SK-N-SH (cell line): ENCODE data around the gene RNF151. TPM values are rescaled to one million over a fixed set of nuclear protein-coding genes. Genes with fewer than 3 reads are reported as not detected.
A peak's percentile ranks its signal among the peaks of the same experiment; 100 is the strongest.

Experiments used
- CTCF ChIA-PET: fragments of 300-600, 350-600 bp; formaldehyde crosslinking; extraction: SDS; loops from one replicate; lab custom pipeline; 2021; lab: Yijun Ruan, JAX
- POLR2A ChIA-PET: fragments of 350-600 bp; sonication (Branson Sonifier 250); formaldehyde crosslinking; extraction: SDS; loops from one replicate; lab custom pipeline; 2020; ENCODE audit warnings: antibody characterized with exemption, inconsistent platforms; lab: Yijun Ruan, JAX
- DNase-seq: peaks from one replicate; pipeline ENCODE4 v3.0.0; 2012
- H2AFZ ChIP-seq: fragments of 200-600 bp; sonication (generic); 2 replicates; pipeline ENCODE4 v1.8.1; 2016; ENCODE audit warnings: antibody characterized with exemption, mild to moderate bottlenecking, low read depth
- H3F3A ChIP-seq: fragments of 200-600 bp; sonication (generic); replicated peaks from 2 replicates; pipeline ENCODE3; 2016; ENCODE audit warnings: antibody characterized with exemption, mild to moderate bottlenecking; ENCODE audit not compliant: insufficient read depth
- H3K27ac ChIP-seq, 2 experiments: fragments of 200-500 bp in 1 of 2; fragments of 200-600 bp in 1 of 2; sonication (Bioruptor generic) in 1 of 2; sonication (generic), shearing (Covaris generic) in 1 of 2; 2 replicates each; pipeline versions ENCODE4 v1.5.1 to v1.6.1; 2014 to 2016; ENCODE audit warnings: low read depth in 2 of 2, inconsistent platforms in 1 of 2, low read length in 1 of 2, mild to moderate bottlenecking in 1 of 2, mixed read lengths in 1 of 2
- H3K27me3 ChIP-seq: fragments of 200-600 bp; sonication (generic), shearing (Covaris generic); 2 replicates; pipeline ENCODE4 v1.6.1; 2016; ENCODE audit warnings: mixed run types; ENCODE audit not compliant: insufficient read depth
- H3K36me3 ChIP-seq, 2 experiments: fragments of 200-500 bp in 1 of 2; fragments of 200-600 bp in 1 of 2; sonication (Bioruptor generic) in 1 of 2; sonication (generic) in 1 of 2; replicated peaks in 1 of 2; 2 replicates each; pipeline versions ENCODE3 to v1.5.1; 2014 to 2016; ENCODE audit warnings: low read length in 1 of 2, mild to moderate bottlenecking in 1 of 2; ENCODE audit not compliant: insufficient read depth in 2 of 2, control insufficient read depth in 1 of 2
- H3K4me1 ChIP-seq, 2 experiments: fragments of 200-500 bp in 1 of 2; fragments of 200-600 bp in 1 of 2; sonication (Bioruptor generic) in 1 of 2; sonication (generic), shearing (Covaris generic) in 1 of 2; 2 replicates each; pipeline versions ENCODE4 v1.5.1 to v1.6.1; 2014 to 2016; ENCODE audit warnings: low read depth in 1 of 2, low read length in 1 of 2, mixed run types in 1 of 2; ENCODE audit not compliant: insufficient read depth in 2 of 2, control insufficient read depth in 1 of 2
- H3K4me2 ChIP-seq: fragments of 200-600 bp; sonication (generic), shearing (Covaris generic); 2 replicates; pipeline ENCODE4 v1.6.1; 2017; ENCODE audit warnings: mixed run types
- H3K4me3 ChIP-seq, 2 experiments: fragments of 200-500 bp in 1 of 2; fragments of 200-600 bp in 1 of 2; sonication (Bioruptor generic) in 1 of 2; sonication (generic), shearing (Covaris generic) in 1 of 2; 2 replicates each; pipeline versions ENCODE4 v1.5.1 to v1.8.1; 2014 to 2016; ENCODE audit warnings: low read depth in 2 of 2, inconsistent platforms in 1 of 2, low read length in 1 of 2, mild to moderate bottlenecking in 1 of 2, mixed read lengths in 1 of 2, moderate library complexity in 1 of 2
- H3K79me2 ChIP-seq: fragments of 200-600 bp; sonication (generic); 2 replicates; pipeline ENCODE4 v1.8.1; 2017; ENCODE audit warnings: mild to moderate bottlenecking; ENCODE audit not compliant: insufficient read depth
- H3K9ac ChIP-seq: fragments of 200-600 bp; sonication (generic); 2 replicates; pipeline ENCODE4 v1.6.1; 2017; ENCODE audit warnings: mixed run types
- H3K9me2 ChIP-seq: fragments of 200-600 bp; sonication (generic); 2 replicates; pipeline ENCODE4 v1.6.1; 2017; ENCODE audit warnings: mixed run types
- H3K9me3 ChIP-seq: fragments of 200-600 bp; sonication (generic); 2 replicates; pipeline ENCODE4 v1.6.1; 2017; ENCODE audit warnings: mixed run types, mild to moderate bottlenecking, moderate library complexity
- H4K20me1 ChIP-seq: fragments of 200-600 bp; sonication (generic); 2 replicates; pipeline ENCODE4 v1.6.1; 2017; ENCODE audit warnings: mild to moderate bottlenecking, mixed run types; ENCODE audit not compliant: insufficient read depth
- CHD2 ChIP-seq: fragments of 150-350 bp; IDR thresholded peaks from 2 replicates; pipeline ENCODE4 v1.6.1; 2018; ENCODE audit warnings: low read length; ENCODE audit not compliant: partially characterized antibody
- ELF1 ChIP-seq: IDR thresholded peaks from 2 replicates; pipeline ENCODE4 v1.4.0; 2012
- EP300 ChIP-seq, 2 experiments: IDR thresholded peaks; 2 replicates each; pipeline versions ENCODE4 v1.4.0 to v1.6.1; 2012; ENCODE audit warnings: borderline replicate concordance in 1 of 2, low read depth in 1 of 2, low read length in 1 of 2
- FOXJ3 ChIP-seq: sonication (generic); formaldehyde crosslinking; IDR thresholded peaks from 2 replicates; pipeline ENCODE4 v1.5.1; 2020; ENCODE audit warnings: mild to moderate bottlenecking, missing genetic modification reagents
- GABPA ChIP-seq: IDR thresholded peaks from 2 replicates; pipeline ENCODE4 v1.4.0; 2012; ENCODE audit warnings: low read depth, mild to moderate bottlenecking
- GATA2 ChIP-seq: sonication (generic); formaldehyde crosslinking; IDR thresholded peaks from 2 replicates; pipeline ENCODE4 v1.5.0; 2020; ENCODE audit warnings: mild to moderate bottlenecking, missing genetic modification reagents
- IRF3 ChIP-seq: fragments of 150-350 bp; IDR thresholded peaks from 2 replicates; pipeline ENCODE4 v1.6.1; 2016; ENCODE audit warnings: mild to moderate bottlenecking, low read depth, low read length
- MXI1 ChIP-seq: IDR thresholded peaks from 2 replicates; pipeline ENCODE4 v1.6.1; 2012; ENCODE audit warnings: mild to moderate bottlenecking, low read depth, low read length, improper control_type of control experiment
- NRF1 ChIP-seq: IDR thresholded peaks from 2 replicates; pipeline ENCODE4 v1.6.1; 2012; ENCODE audit warnings: low read depth, mild to moderate bottlenecking, low read length
- POLR2AphosphoS5 ChIP-seq: IDR thresholded peaks from 2 replicates; pipeline ENCODE4 v1.6.1; 2012; ENCODE audit warnings: low read depth, low read length
- RCOR1 ChIP-seq: fragments of 150-350 bp; IDR thresholded peaks from 2 replicates; pipeline ENCODE4 v1.6.1; 2017; ENCODE audit warnings: antibody characterized with exemption, low read length
- REST ChIP-seq: IDR thresholded peaks from 2 replicates; pipeline ENCODE4 v1.6.1; 2012; ENCODE audit warnings: mild to moderate bottlenecking, low read depth, low read length, moderate library complexity
- SIN3A ChIP-seq: IDR thresholded peaks from 2 replicates; pipeline ENCODE4 v1.6.1; 2012; ENCODE audit warnings: low read depth, mild to moderate bottlenecking, low read length, moderate library complexity, borderline replicate concordance
- TAF1 ChIP-seq: IDR thresholded peaks from 2 replicates; pipeline ENCODE4 v1.6.1; 2012; ENCODE audit warnings: low read depth, mild to moderate bottlenecking, low read length, moderate library complexity, borderline replicate concordance
- TEAD4 ChIP-seq: IDR thresholded peaks from 2 replicates; pipeline ENCODE4 v1.4.0; 2012; ENCODE audit warnings: mild to moderate bottlenecking, borderline replicate concordance; ENCODE audit not compliant: insufficient read depth
- YY1 ChIP-seq: IDR thresholded peaks from 2 replicates; pipeline ENCODE4 v1.4.0; 2012; ENCODE audit warnings: low read depth, mild to moderate bottlenecking
- ZBTB33 ChIP-seq: IDR thresholded peaks from 2 replicates; pipeline ENCODE4 v1.4.0; 2012; ENCODE audit warnings: low read depth, borderline replicate concordance
- WGBS: methylation state at CpG from one replicate; pipeline ENCODE4 v1.1.6; 2017; ENCODE audit warnings: low lambda C conversion rate; 5-methylcytosine and 5-hydroxymethylcytosine counted together
- polyA plus RNA-seq, 3 experiments: library from polyadenylated mRNA; depleted of rRNA; stranded (reverse); fragments of >200 nt; gene quantifications; 2 replicates each; pipeline ENCODE4 v1.2.3, GENCODE V29; 2012
- TF ChIP-seq, protein P1 (sequence below): IDR thresholded peaks from 2 replicates; pipeline ENCODE4 v1.4.0; 2012; ENCODE audit warnings: low read depth
- TF ChIP-seq, protein P2 (sequence below): fragments of 200-600 bp; sonication (generic); IDR thresholded peaks from 2 replicates; pipeline ENCODE4 v1.6.1; 2017; ENCODE audit warnings: antibody characterized with exemption, mild to moderate bottlenecking, moderate library complexity
- TF ChIP-seq, protein P3 (sequence below): fragments of 150-350 bp; IDR thresholded peaks from 2 replicates; pipeline ENCODE4 v1.6.1; 2017; ENCODE audit warnings: antibody characterized with exemption, low read length, low read depth, borderline replicate concordance

The RNF151 gene
- polyA plus RNA-seq, 1 of the 3 experiments (the other 2 are of a cell fraction) = 0.07 TPM

GRCh38 chr16:1964506-1965395 lies 1.9 kb upstream of the RNF151 start, which contains the start of gene RPS2:
Gene RPS2 (minus strand): TSS chr16:1964826. CDS start chr16:1964625, 201 bp downstream.
- ChIA-PET POLR2A (interaction anchor here (0.6 to 2.0 kb wide), 36 partner anchors 10 to 544 kb away, joined by 3 to 17 read pairs (median 4); partner anchors contain the start of genes ECI1, FAHD1, GFER and HAGH), CTCF (interaction anchor here (0.6 to 2.8 kb wide), 7 partner anchors 10 to 176 kb away, joined by 3 to 12 read pairs (median 4); no protein-coding TSS in a partner anchor)
- DNase-seq = peak; percentile 100
- peaks cover 0 to 41% of the 10 kb centered on the region in 2 experiments; a peak in 1 of 4 replicates for H3K4me1 ChIP-seq
- H3K4me2 ChIP-seq = peak within 1 kb of the TSS; percentile 98
- H3K9ac ChIP-seq = peak within 1 kb of the TSS; percentile 92
- H3K27ac ChIP-seq = peak within 1 kb of the TSS; percentile 76 to 90
- peaks cover 38% of the 10 kb centered on the region for H4K20me1 ChIP-seq
- no peaks in the 10 kb centered on the region for H3K27me3 ChIP-seq
- peaks cover 19 to 24% of the 10 kb centered on the region in 2 experiments for H3K36me3 ChIP-seq
- peak within 1 kb of the TSS; percentile 86 to 98 for H3K4me3 ChIP-seq
- no peaks in the 10 kb centered on the region for H3K9me3 ChIP-seq
- H3K79me2 ChIP-seq = peaks cover 68% of the 10 kb centered on the region
- peaks cover 36% of the 10 kb centered on the region for H3F3A ChIP-seq
- 0 out of 2 replicates have a peak, but pooled peaks have one; percentile 6 for TF ChIP-seq TEAD4
- peak; percentile 91 for TF ChIP-seq MXI1
- TF ChIP-seq YY1 = peak; percentile 77
- TF ChIP-seq, protein P1, sequence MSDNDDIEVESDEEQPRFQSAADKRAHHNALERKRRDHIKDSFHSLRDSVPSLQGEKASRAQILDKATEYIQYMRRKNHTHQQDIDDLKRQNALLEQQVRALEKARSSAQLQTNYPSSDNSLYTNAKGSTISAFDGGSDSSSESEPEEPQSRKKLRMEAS = peak; percentile 98
- peak; percentile 79 for TF ChIP-seq REST
- peak; percentile 68 for TF ChIP-seq GABPA
- TF ChIP-seq NRF1 = no peak
- TF ChIP-seq ZBTB33 = peak; percentile 98
- TF ChIP-seq, protein P2, sequence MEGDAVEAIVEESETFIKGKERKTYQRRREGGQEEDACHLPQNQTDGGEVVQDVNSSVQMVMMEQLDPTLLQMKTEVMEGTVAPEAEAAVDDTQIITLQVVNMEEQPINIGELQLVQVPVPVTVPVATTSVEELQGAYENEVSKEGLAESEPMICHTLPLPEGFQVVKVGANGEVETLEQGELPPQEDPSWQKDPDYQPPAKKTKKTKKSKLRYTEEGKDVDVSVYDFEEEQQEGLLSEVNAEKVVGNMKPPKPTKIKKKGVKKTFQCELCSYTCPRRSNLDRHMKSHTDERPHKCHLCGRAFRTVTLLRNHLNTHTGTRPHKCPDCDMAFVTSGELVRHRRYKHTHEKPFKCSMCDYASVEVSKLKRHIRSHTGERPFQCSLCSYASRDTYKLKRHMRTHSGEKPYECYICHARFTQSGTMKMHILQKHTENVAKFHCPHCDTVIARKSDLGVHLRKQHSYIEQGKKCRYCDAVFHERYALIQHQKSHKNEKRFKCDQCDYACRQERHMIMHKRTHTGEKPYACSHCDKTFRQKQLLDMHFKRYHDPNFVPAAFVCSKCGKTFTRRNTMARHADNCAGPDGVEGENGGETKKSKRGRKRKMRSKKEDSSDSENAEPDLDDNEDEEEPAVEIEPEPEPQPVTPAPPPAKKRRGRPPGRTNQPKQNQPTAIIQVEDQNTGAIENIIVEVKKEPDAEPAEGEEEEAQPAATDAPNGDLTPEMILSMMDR = 0 out of 2 replicates have a peak, but pooled peaks have one; percentile 5
- peak; percentile 100 for TF ChIP-seq POLR2AphosphoS5
- no peak for TF ChIP-seq GATA2 (CRISPR knock-in tag)
- peak; percentile 16 to 27; a peak in 1 of 4 replicates for TF ChIP-seq EP300 (IDR thresholded peaks at IDR 0.05; ENCODE audit: borderline replicate concordance in 1 of 2, low read depth in 1 of 2, low read length in 1 of 2)
- peak; percentile 99 for TF ChIP-seq CHD2
- peak; percentile 55 for TF ChIP-seq ELF1
- TF ChIP-seq IRF3 = peak; percentile 48; the same call in 1 of the 2 replicates
- no peak for TF ChIP-seq RCOR1
- TF ChIP-seq, protein P3, sequence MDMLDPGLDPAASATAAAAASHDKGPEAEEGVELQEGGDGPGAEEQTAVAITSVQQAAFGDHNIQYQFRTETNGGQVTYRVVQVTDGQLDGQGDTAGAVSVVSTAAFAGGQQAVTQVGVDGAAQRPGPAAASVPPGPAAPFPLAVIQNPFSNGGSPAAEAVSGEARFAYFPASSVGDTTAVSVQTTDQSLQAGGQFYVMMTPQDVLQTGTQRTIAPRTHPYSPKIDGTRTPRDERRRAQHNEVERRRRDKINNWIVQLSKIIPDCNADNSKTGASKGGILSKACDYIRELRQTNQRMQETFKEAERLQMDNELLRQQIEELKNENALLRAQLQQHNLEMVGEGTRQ = no peak
- TF ChIP-seq FOXJ3 (CRISPR knock-in tag) = no peak
- TF ChIP-seq SIN3A = peak; percentile 98; the same call in 1 of the 2 replicates
- TF ChIP-seq TAF1 = peak; percentile 99
- no peaks in the 10 kb centered on the region for H3K9me2 ChIP-seq
- under 1% methylated on average over 24 of the region's 97 CpGs for WGBS
- H2AFZ ChIP-seq = no peak within 1 kb of the TSS; the same call in 1 of the 2 replicates
